HG03457 (cell line): Measurements from ENCODE around the gene GPR4.
"Not testable (repeated sequence)": the region's sequence is repeated elsewhere in the genome, so short reads cannot be mapped to it uniquely, and the experiment has no call there.

Source experiments
- ATAC-seq: cut with Tn5 transposase; IDR thresholded peaks from one replicate; pipeline ENCODE4 v1.9.1; 2021; ENCODE audit warnings: moderate number of reproducible peaks; ENCODE audit not compliant: unreplicated experiment

Gene GPR4

DNA sequence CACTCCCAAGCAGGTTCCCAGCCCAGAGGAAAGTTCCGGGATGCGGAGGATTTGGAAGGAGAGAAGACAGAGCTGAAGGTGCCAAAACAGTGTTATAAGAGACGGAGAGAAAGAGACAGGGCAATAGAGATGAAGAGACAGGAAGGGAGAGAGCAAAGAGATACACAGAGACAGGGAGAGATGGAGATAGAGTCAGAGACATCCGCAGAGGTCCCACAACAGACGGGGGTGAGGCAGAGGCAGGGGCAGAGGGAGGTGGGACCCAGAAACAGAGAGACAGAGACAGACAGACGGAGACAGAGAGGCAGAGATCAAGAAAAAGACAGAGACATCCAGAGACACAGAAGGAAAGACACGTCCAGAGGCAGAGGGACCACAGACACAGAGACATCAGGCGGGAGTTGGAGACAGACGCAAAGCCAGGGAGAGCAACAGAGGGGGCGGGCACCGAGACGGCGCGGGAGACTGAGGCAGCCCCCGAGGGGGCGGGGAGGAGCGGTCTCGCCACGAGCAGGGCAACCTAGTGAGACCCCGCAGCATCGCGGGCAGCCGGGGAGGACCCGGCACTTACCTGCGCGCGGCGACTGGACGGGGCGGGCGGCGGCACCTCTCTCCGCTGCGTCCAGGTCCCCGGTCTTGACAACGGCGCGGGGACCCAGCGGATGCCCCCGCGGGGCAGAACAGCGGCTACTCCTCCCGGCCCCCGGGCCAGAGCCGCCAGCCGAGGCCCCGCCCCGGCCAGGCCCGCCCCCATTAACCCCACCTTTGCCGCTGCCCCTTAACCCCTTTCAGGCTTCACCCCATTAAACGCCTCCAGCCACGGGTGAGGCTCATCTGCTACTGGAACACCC, at the start of gene GPR4:
Gene GPR4, minus strand, starts transcription at position 689 of the 851 bp plus-strand sequence. CDS start 10,346 bp downstream, outside the sequence.
- ATAC-seq = no peak

DNA sequence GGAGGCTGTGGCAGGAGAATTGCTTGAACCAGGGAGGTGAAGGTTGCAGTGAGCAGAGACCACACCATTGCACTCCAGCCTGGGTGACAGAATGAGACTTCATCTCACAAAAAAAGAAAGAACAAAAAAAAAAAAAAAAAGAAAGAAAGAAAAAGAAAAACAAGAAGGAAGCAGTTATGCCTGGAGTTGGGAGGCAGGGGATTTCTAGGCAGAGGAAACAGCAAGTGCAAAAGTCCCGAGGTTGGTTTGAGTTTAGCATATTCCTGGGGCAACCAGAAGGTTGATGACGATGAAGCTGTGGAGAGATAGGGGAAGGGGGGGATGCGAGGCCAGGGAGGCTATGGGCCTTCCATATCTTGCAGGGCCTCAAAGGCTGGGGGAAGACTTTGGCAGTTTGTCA, 48.7 kb upstream of the GPR4 start:
- ATAC-seq = no peak

- no peak for ATAC-seq
Observed at GRCh38 chr19:45646345-45646698, 44.3 kb upstream of the GPR4 start.

GRCh38 chr19:45645631-45646344, 43.8 kb upstream of the GPR4 start:
- no peak for ATAC-seq

DNA sequence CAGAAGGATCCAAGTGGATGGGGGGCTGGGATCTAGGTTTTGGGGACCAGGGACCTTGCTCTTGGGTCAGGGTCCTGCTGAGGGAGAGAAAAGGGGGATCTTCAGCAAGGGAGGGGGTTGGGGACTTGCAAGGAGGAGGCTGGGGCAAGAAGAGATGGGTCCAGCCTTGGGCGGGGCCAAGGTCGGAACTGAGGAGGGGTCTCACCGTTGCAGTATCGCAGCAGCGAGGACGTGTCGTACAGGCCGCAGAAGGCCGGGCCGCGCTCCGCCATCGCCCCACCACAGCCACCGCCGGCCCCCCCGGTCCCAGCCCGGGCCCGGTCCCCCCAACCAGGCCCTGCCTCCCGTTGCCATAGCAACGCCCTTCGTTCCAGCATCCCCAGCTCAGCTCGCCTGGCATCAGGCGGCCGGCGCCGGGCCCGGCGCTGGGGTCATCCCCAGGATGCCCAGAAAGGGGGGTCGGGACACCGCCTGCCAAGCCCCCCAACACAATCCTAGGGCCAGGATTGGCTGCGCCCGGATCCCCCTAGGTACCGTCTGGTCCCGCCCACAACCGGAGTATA, 43.1 kb upstream of the GPR4 start:
- ATAC-seq = no peak

GRCh38 chr19:45643927-45644771, 42.1 kb upstream of the GPR4 start:
- ATAC-seq = no peak

GRCh38 chr19:45643024-45643926, 41.3 kb upstream of the GPR4 start:
- ATAC-seq = no peak

GRCh38 chr19:45641274-45642105, 39.5 kb upstream of the GPR4 start:
- no peak for ATAC-seq

GRCh38 chr19:45640849-45641273, 38.8 kb upstream of the GPR4 start:
- ATAC-seq = no peak

- ATAC-seq = no peak
Observed at GRCh38 chr19:45638930-45639729, 37.1 kb upstream of the GPR4 start, which contains the start of gene EML2. EML2 (minus strand) TSS chr19:45639397; CDS start chr19:45639376, 21 bp downstream.

GRCh38 chr19:45637890-45638667, 36.1 kb upstream of the GPR4 start:
- no peak for ATAC-seq

- ATAC-seq = no peak
Observed at GRCh38 chr19:45636902-45637301, 34.9 kb upstream of the GPR4 start.

DNA sequence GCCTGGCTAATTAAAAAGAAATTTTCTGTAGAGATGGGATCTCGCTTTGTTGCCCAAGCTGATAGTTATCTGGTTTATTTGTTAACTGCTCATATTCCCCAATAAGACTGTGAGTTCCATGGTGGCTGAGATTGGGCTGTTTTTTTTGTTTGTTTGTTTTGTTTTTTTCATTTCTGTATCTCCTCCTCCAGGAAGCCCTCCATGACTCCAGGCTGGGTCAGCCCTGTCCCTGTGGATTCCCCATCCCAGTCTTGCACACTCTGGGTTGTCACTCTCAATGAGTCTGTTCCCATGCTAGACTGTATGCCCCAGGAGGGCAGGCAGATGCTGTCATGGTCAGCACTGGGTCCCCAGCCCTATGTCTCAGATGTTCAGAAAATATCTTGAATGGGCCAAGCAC, 34.3 kb upstream of the GPR4 start:
- no peak for ATAC-seq

GRCh38 chr19:45632468-45633196, 30.6 kb upstream of the GPR4 start:
- no peak for ATAC-seq

- no peak for ATAC-seq
Observed at GRCh38 chr19:45630463-45630862, 28.5 kb upstream of the GPR4 start.

- ATAC-seq = no peak
Observed at GRCh38 chr19:45629704-45630103, 27.7 kb upstream of the GPR4 start.

GRCh38 chr19:45628219-45628618, 26.2 kb upstream of the GPR4 start:
- not testable (repeated sequence) for ATAC-seq
